ENCODE measurements around the gene PRKCE. TPM values are rescaled to one million over a fixed set of nuclear protein-coding genes. Genes with fewer than 3 reads are reported as not detected.

Gene PRKCE
- total RNA-seq, 1 experiment from 2014 or later, result 14.8 TPM

DNA sequence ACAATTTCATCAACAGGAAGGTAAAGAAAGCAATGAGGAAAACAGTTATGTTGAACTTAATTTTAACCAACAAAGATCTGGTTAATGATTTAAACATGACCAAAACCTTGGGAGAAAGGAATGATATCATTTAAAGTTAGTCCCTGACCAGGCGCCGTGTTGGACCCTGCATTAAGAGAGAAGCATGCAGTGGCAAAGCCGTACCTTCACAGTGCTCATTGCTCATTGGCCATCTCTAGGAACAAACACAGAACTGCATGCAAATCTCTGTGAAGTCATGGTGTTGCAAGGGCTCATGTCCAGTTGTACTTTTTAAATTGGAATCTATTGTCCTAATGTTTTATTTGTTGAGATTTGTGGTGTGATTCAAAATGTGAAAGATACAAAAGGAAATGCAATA is 28.4 kb upstream of the PRKCE start:
- Histone ChIP-seq H3K9me3 (ENCODE audit: control insufficient read depth in 1 of 2, insufficient read depth in 1 of 2, low read depth in 1 of 2, low read length in 2 of 2) (no peaks in the 10 kb centered on the region), H3K9ac (ENCODE audit: low read length) (no peak overlapping the region), H3K27ac (ENCODE audit: low read depth, low read length) (no peak overlapping the region), H3K79me2 (ENCODE audit: insufficient read depth, low read length) (no peaks in the 10 kb centered on the region), H3K4me2 (ENCODE audit: low read length) (no peak overlapping the region), H4K20me1 (ENCODE audit: insufficient read depth) (no peaks in the 10 kb centered on the region), H3K27me3 (ENCODE audit: insufficient read depth, low read length) (no peaks in the 10 kb centered on the region), H3K4me1 (ENCODE audit: control insufficient read depth in 1 of 2, insufficient read depth in 2 of 2, low read length in 2 of 2) (no peaks in the 10 kb centered on the region), H3K9me2 (ENCODE audit: insufficient read depth) (no peaks in the 10 kb centered on the region), H2AFZ (ENCODE audit: low read depth, low read length, poor library complexity, severe bottlenecking) (no peak overlapping the region), H3K4me3 (replicated peaks in 1 of 2; ENCODE audit: low read depth in 1 of 2, low read length in 2 of 2) (no peak overlapping the region), H3K36me3 (ENCODE audit: control insufficient read depth in 1 of 2, insufficient read depth in 2 of 2, low read length in 2 of 2) (no peaks in the 10 kb centered on the region)
- intact Hi-C loops (cut with micrococcal nuclease), result no loop called here
- DNase-seq (ENCODE audit: low read depth, low spot score) (no peak), ATAC-seq (no peak)
- TF ChIP-seq YY1 (IDR thresholded peaks at IDR 0.05; ENCODE audit: extremely low read depth, insufficient replicate concordance, low read depth, low read length) (no peak), POLR2AphosphoS5 (IDR thresholded peaks at IDR 0.05; ENCODE audit: low read depth, low read length) (no peak), RAD21 (IDR thresholded peaks at IDR 0.05; ENCODE audit: low read depth) (no peak), EGR1 (IDR thresholded peaks at IDR 0.05; ENCODE audit: low read depth) (no peak), ZNF274 (IDR thresholded peaks at IDR 0.05; ENCODE audit: low read depth, low read length) (no peak), CBX3 (IDR thresholded peaks at IDR 0.05; ENCODE audit: low read depth) (no peak), EZH2phosphoT487 (IDR thresholded peaks at IDR 0.05; ENCODE audit: borderline replicate concordance) (no peak), TCF7L2 (IDR thresholded peaks at IDR 0.05; ENCODE audit: borderline replicate concordance, extremely low read depth, insufficient read depth, insufficient read length) (no peak), SRF (IDR thresholded peaks at IDR 0.05; ENCODE audit: low read depth) (no peak), CEBPB (IDR thresholded peaks at IDR 0.05; ENCODE audit: low read depth) (no peak), REST (IDR thresholded peaks at IDR 0.05; ENCODE audit: low read depth) (no peak), SP1 (IDR thresholded peaks at IDR 0.05; ENCODE audit: low read depth) (no peak), ZFX (IDR thresholded peaks at IDR 0.05) (no peak), SIN3A (IDR thresholded peaks at IDR 0.05; ENCODE audit: low read depth) (no peak), ELF1 (IDR thresholded peaks at IDR 0.05; ENCODE audit: borderline replicate concordance, low read depth) (no peak)
- TF ChIP-seq, protein P1, sequence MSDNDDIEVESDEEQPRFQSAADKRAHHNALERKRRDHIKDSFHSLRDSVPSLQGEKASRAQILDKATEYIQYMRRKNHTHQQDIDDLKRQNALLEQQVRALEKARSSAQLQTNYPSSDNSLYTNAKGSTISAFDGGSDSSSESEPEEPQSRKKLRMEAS (IDR thresholded peaks at IDR 0.05), result no peak
- TF ChIP-seq, protein P2, sequence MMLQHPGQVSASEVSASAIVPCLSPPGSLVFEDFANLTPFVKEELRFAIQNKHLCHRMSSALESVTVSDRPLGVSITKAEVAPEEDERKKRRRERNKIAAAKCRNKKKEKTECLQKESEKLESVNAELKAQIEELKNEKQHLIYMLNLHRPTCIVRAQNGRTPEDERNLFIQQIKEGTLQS (IDR thresholded peaks at IDR 0.05), result no peak
- TF ChIP-seq, protein P3, sequence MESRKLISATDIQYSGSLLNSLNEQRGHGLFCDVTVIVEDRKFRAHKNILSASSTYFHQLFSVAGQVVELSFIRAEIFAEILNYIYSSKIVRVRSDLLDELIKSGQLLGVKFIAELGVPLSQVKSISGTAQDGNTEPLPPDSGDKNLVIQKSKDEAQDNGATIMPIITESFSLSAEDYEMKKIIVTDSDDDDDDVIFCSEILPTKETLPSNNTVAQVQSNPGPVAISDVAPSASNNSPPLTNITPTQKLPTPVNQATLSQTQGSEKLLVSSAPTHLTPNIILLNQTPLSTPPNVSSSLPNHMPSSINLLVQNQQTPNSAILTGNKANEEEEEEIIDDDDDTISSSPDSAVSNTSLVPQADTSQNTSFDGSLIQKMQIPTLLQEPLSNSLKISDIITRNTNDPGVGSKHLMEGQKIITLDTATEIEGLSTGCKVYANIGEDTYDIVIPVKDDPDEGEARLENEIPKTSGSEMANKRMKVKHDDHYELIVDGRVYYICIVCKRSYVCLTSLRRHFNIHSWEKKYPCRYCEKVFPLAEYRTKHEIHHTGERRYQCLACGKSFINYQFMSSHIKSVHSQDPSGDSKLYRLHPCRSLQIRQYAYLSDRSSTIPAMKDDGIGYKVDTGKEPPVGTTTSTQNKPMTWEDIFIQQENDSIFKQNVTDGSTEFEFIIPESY (IDR thresholded peaks at IDR 0.05; ENCODE audit: extremely low read depth, insufficient replicate concordance, low read length), result no peak
- CTCF ChIA-PET, result no interaction called here
- RAD21 ChIA-PET (ENCODE audit: low non-redundant PET in 1 of 2, low total read pairs in 2 of 2, uncharacterized antibody in 2 of 2, unreplicated experiment in 2 of 2), result no interaction called here
- POLR2A ChIA-PET, result no interaction called here
- no TSS peak for BruUV-seq (replicated peaks)
